GM12873 (cell line): ENCODE results near the gene TUSC2.

ENCODE experiments used
- CTCF ChIP-seq: IDR thresholded peaks from 2 replicates; pipeline ENCODE4 v1.5.1; 2012; ENCODE audit warnings: low read depth, mild to moderate bottlenecking, moderate library complexity, low read length, control low read depth; ENCODE audit not compliant: insufficient read depth; ENCODE audit errors: missing control alignments

TUSC2 gene

GRCh38 chr3:50352781-50353180 lies 24.8 kb upstream of the TUSC2 start:
- TF ChIP-seq CTCF: peak; percentile 26

GRCh38 chr3:50351323-50351697 lies 23.3 kb upstream of the TUSC2 start:
- TF ChIP-seq CTCF: no peak

GRCh38 chr3:50350527-50351322 lies 22.7 kb upstream of the TUSC2 start, which contains the start of the genes CYB561D2 and NPRL2:
TSS of gene CYB561D2 (plus strand) at chr3:50350862. CDS start at chr3:50351434, 572 bp downstream.
TSS of gene NPRL2 (minus strand) at chr3:50350775. CDS start at chr3:50350652, 123 bp downstream.
- no peak for TF ChIP-seq CTCF

DNA sequence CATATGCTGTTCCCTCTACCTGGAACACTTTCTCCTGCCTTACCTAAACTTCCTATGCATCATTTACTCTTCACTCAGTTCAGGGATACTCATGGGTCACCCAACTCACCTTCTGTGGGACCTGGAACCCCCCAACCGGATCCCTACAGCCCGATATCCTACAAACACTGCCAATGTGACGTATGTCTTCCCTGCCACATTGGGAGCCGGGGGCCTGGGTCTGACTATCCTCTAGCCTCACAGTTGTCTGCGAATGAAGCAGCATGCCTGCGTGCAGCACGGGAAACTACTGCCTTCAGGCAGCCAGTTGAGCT lies 22.1 kb upstream of the TUSC2 start:
- TF ChIP-seq CTCF: no peak

DNA sequence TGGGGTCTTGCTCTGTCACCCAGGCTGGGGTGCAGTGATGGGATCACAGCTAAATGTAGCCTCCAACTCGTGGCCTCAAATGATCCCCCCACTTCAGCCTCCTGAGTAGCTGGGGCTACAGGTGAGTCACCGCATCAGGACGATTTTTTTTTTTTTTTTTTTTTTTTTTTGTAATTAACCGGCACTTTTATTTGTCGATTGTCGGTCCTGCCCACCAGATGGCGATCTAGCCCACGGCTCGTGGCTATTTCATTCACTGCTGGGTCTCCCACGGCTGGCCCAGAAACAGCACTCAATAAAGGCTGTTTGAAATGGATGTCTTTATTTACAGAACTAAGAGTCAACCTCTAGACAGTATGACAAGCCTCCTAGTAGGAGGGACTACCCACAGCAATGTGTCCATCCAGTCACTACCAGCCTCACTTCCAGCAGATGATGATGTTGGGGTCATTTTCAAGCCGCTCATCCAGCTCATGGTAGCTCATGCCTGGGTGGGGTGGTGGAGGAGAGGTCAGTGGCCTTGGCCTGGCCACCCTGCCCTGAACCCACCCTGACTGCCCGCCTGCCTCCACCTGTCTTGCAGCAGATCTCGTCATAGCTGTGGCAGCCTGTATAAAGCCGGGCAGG lies 19.3 kb upstream of the TUSC2 start:
- peak; percentile 65 for TF ChIP-seq CTCF

GRCh38 chr3:50345586-50346234 lies 17.7 kb upstream of the TUSC2 start, which contains the start of gene ZMYND10:
TSS of gene ZMYND10 (minus strand) at chr3:50345732. CDS start at chr3:50345579, 153 bp downstream.
- no peak for TF ChIP-seq CTCF

- TF ChIP-seq CTCF: no peak
These were observed 17.0 kb upstream of the TUSC2 start for GRCh38 chr3:50345008-50345407.
